H9 (cell line): ENCODE results near the gene ITPKB. TPM values are rescaled to one million over a fixed set of nuclear protein-coding genes. Genes with fewer than 3 reads are reported as not detected.

Source experiments
- DNase-seq: peaks from one replicate; pipeline ENCODE4 v3.0.0-alpha.2; 2017
- H2AFZ ChIP-seq: one replicate; pipeline ENCODE4 v1.6.1; 2013; ENCODE audit warnings: mild to moderate bottlenecking, low read length, control low read depth, moderate library complexity
- H2AK5ac ChIP-seq: 2 replicates; pipeline ENCODE4 v1.6.1; 2013; ENCODE audit warnings: low read length, control low read depth, mixed read lengths; ENCODE audit not compliant: insufficient read length
- H2BK120ac ChIP-seq: one replicate; pipeline ENCODE4 v1.6.1; 2013; ENCODE audit warnings: low read depth, mild to moderate bottlenecking, low read length, control low read depth, inconsistent platforms; ENCODE audit not compliant: poor library complexity, severe bottlenecking
- H2BK12ac ChIP-seq: 2 replicates; pipeline ENCODE4 v1.6.1; 2013; ENCODE audit warnings: low read length, control low read depth, mixed read lengths, low read depth; ENCODE audit not compliant: insufficient read length
- H2BK15ac ChIP-seq: 2 replicates; pipeline ENCODE4 v1.6.1; 2013; ENCODE audit warnings: low read depth, low read length, control low read depth
- H2BK20ac ChIP-seq: one replicate; pipeline ENCODE4 v1.6.1; 2013; ENCODE audit warnings: low read depth, mild to moderate bottlenecking, low read length, control low read depth, inconsistent platforms; ENCODE audit not compliant: poor library complexity, severe bottlenecking
- H2BK5ac ChIP-seq: 2 replicates; pipeline ENCODE4 v1.6.1; 2013; ENCODE audit warnings: low read length, control low read depth, mixed read lengths; ENCODE audit not compliant: insufficient read length
- H3K14ac ChIP-seq: 2 replicates; pipeline ENCODE4 v1.6.1; 2013; ENCODE audit warnings: low read length, control low read depth; ENCODE audit not compliant: insufficient read depth
- H3K18ac ChIP-seq: 2 replicates; pipeline ENCODE4 v1.6.1; 2013; ENCODE audit warnings: low read depth, mild to moderate bottlenecking, mixed read lengths, low read length, control low read depth; ENCODE audit not compliant: insufficient read length
- H3K23ac ChIP-seq: 2 replicates; pipeline ENCODE4 v1.6.1; 2013; ENCODE audit warnings: low read length, control low read depth, mixed read lengths, low read depth; ENCODE audit not compliant: insufficient read length
- H3K23me2 ChIP-seq: 2 replicates; pipeline ENCODE4 v1.6.1; 2013; ENCODE audit warnings: low read depth, mild to moderate bottlenecking, mixed read lengths, low read length, control low read depth; ENCODE audit not compliant: insufficient read length, poor library complexity, severe bottlenecking
- H3K27ac ChIP-seq: 2 replicates; pipeline ENCODE4 v1.5.1; 2013; ENCODE audit warnings: low read length, control low read depth, mixed read lengths, low read depth; ENCODE audit not compliant: insufficient read length
- H3K27me3 ChIP-seq: 2 replicates; pipeline ENCODE4 v1.6.1; 2013; ENCODE audit warnings: low read length, control low read depth, inconsistent platforms; ENCODE audit not compliant: insufficient read depth
- H3K4ac ChIP-seq: 2 replicates; pipeline ENCODE4 v1.6.1; 2013; ENCODE audit warnings: low read depth, mild to moderate bottlenecking, control low read depth, inconsistent platforms, low read length, moderate library complexity
- H3K4me1 ChIP-seq: 2 replicates; pipeline ENCODE4 v1.6.1; 2013; ENCODE audit warnings: low read length, control low read depth, inconsistent platforms; ENCODE audit not compliant: insufficient read depth
- H3K4me2 ChIP-seq: 2 replicates; pipeline ENCODE4 v1.6.1; 2013; ENCODE audit warnings: low read length, control low read depth, mixed read lengths; ENCODE audit not compliant: insufficient read length, insufficient read depth
- H3K56ac ChIP-seq: 2 replicates; pipeline ENCODE4 v1.6.1; 2013; ENCODE audit warnings: low read depth, mild to moderate bottlenecking, mixed read lengths, low read length, control low read depth; ENCODE audit not compliant: insufficient read length
- H3K79me1 ChIP-seq: 2 replicates; pipeline ENCODE4 v1.6.1; 2013; ENCODE audit warnings: low read depth, mild to moderate bottlenecking, moderate library complexity, low read length, control low read depth, inconsistent platforms; ENCODE audit not compliant: insufficient read depth, poor library complexity, severe bottlenecking
- H3K79me2 ChIP-seq: 2 replicates; pipeline ENCODE4 v1.6.1; 2013; ENCODE audit warnings: low read length, control low read depth, inconsistent platforms; ENCODE audit not compliant: insufficient read depth
- H3K9ac ChIP-seq: 2 replicates; pipeline ENCODE4 v1.6.1; 2013; ENCODE audit warnings: low read length, control low read depth, mixed read lengths; ENCODE audit not compliant: insufficient read length; ENCODE audit errors: extremely low read depth
- H3K9me3 ChIP-seq: one replicate; pipeline ENCODE4 v1.6.1; 2013; ENCODE audit warnings: low read depth, low read length, inconsistent platforms; ENCODE audit not compliant: control insufficient read depth
- H3T11ph ChIP-seq: one replicate; pipeline ENCODE4 v1.6.1; 2013; ENCODE audit warnings: mild to moderate bottlenecking, low read length, control low read depth, inconsistent platforms
- H4K20me1 ChIP-seq: one replicate; pipeline ENCODE4 v1.6.1; 2013; ENCODE audit not compliant: control insufficient read depth, insufficient read length, insufficient read depth
- H4K5ac ChIP-seq: 2 replicates; pipeline ENCODE4 v1.6.1; 2013; ENCODE audit warnings: low read depth, mild to moderate bottlenecking, mixed read lengths, low read length, control low read depth; ENCODE audit not compliant: insufficient read length
- H4K8ac ChIP-seq: replicated peaks from 2 replicates; pipeline ENCODE4 v1.6.1; 2013; ENCODE audit warnings: low read length, control low read depth, mixed read lengths, low read depth; ENCODE audit not compliant: insufficient read length
- H4K91ac ChIP-seq: 2 replicates; pipeline ENCODE4 v1.6.1; 2013; ENCODE audit warnings: low read depth, mild to moderate bottlenecking, moderate library complexity, mixed read lengths, low read length, control low read depth; ENCODE audit not compliant: insufficient read length
- H3K27ac Mint-ChIP-seq, 3 experiments: 2 replicates in 2 of 3; 3 replicates in 1 of 3; pipeline ENCODE4 v1.8.0; 2020 to 2021; ENCODE audit warnings: mixed read lengths in 3 of 3, mild to moderate bottlenecking in 1 of 3, moderate library complexity in 1 of 3
- H3K27me3 Mint-ChIP-seq: 2 replicates; pipeline ENCODE4 v1.8.0; 2021; ENCODE audit warnings: low read depth, mild to moderate bottlenecking, moderate library complexity, mixed read lengths
- H3K36me3 Mint-ChIP-seq, 3 experiments: 2 replicates in 2 of 3; 3 replicates in 1 of 3; pipeline ENCODE4 v1.8.0; 2020 to 2021; ENCODE audit warnings: low read depth in 3 of 3, mixed read lengths in 3 of 3; ENCODE audit not compliant: insufficient read depth in 1 of 3
- H3K4me1 Mint-ChIP-seq, 2 experiments: 2 replicates each; pipeline ENCODE4 v1.8.0; 2020; ENCODE audit warnings: mixed read lengths in 2 of 2
- H3K4me3 Mint-ChIP-seq, 2 experiments: 2 replicates in 1 of 2; 3 replicates in 1 of 2; pipeline ENCODE4 v1.8.0; 2020 to 2021; ENCODE audit warnings: mild to moderate bottlenecking in 2 of 2, mixed read lengths in 2 of 2, moderate library complexity in 1 of 2
- H3K9me3 Mint-ChIP-seq, 2 experiments: 2 replicates in 1 of 2; 3 replicates in 1 of 2; pipeline ENCODE4 v1.8.0; 2020; ENCODE audit warnings: mild to moderate bottlenecking in 2 of 2, mixed read lengths in 2 of 2, moderate library complexity in 1 of 2
- CTCF ChIP-seq: fragments of 200-600 bp; sonication (generic); conservative IDR thresholded peaks from 3 replicates; pipeline ENCODE4 v1.8.0; 2021; ENCODE audit warnings: antibody characterized with exemption, mild to moderate bottlenecking
- WGBS: extraction: QIAGEN DNeasy Blood & Tissue Kit; methylation state at CpG from one replicate; pipeline ENCODE4 v1.1.7; 2013; ENCODE audit warnings: missing lambda C conversion rate, low lambda C conversion rate, mixed read lengths; ENCODE audit not compliant: insufficient read length; ENCODE audit errors: extremely low coverage; 5-methylcytosine and 5-hydroxymethylcytosine counted together
- total RNA-seq: library from RNA; stranded (reverse); gene quantifications from 2 replicates; pipeline ENCODE4 v1.2.1, GENCODE V29; 2021

Gene ITPKB
- total RNA-seq, 1 experiment from 2014 or later = 3.8 TPM

- Mint-ChIP-seq H3K4me3 (no peak overlapping the region), H3K36me3 (no peaks in the 10 kb centered on the region; a peak in 2 of 7 replicates), H3K27ac (no peak overlapping the region), H3K4me1 (no peaks in the 10 kb centered on the region), H3K9me3 (peaks cover 11 to 13% of the 10 kb centered on the region in 2 experiments), H3K27me3 (peaks cover 7% of the 10 kb centered on the region)
- TF ChIP-seq CTCF = no peak
- Histone ChIP-seq H3T11ph (no peak overlapping the region), H3K14ac (no peak overlapping the region), H3K18ac (no peak overlapping the region), H3K56ac (no peak overlapping the region), H2BK120ac (no peak overlapping the region), H3K79me2 (no peaks in the 10 kb centered on the region), H2BK5ac (no peak overlapping the region), H3K4ac (no peak overlapping the region), H3K4me2 (no peak overlapping the region), H2BK12ac (no peak overlapping the region), H3K9me3 (no peaks in the 10 kb centered on the region), H3K27ac (no peak overlapping the region), H2BK20ac (no peak overlapping the region), H4K5ac (no peak overlapping the region), H3K4me1 (no peaks in the 10 kb centered on the region), H3K23me2 (no peaks in the 10 kb centered on the region), H3K23ac (no peak overlapping the region), H2AFZ (no peak overlapping the region), H2AK5ac (no peak overlapping the region), H4K91ac (no peak overlapping the region), H4K20me1 (no peaks in the 10 kb centered on the region), H2BK15ac (no peak overlapping the region), H3K27me3 (no peaks in the 10 kb centered on the region), H3K9ac (no peak overlapping the region), H3K79me1 (no peaks in the 10 kb centered on the region), H4K8ac (no peak overlapping the region)
- no CpG with 5 or more reads among the region's 7 CpGs for WGBS
- no peak for DNase-seq
Measured at GRCh38 chr1:226619031-226619430, 120.1 kb downstream of the ITPKB start.
